Measurements from ENCODE around the gene SERINC5. TPM values are rescaled to one million over a fixed set of nuclear protein-coding genes. Genes with fewer than 3 reads are reported as not detected.
A peak's percentile ranks its signal among the peaks of the same experiment; 100 is the strongest.

Gene SERINC5
- total RNA-seq, 1 donor from 2014 or later = 12.9 TPM

DNA sequence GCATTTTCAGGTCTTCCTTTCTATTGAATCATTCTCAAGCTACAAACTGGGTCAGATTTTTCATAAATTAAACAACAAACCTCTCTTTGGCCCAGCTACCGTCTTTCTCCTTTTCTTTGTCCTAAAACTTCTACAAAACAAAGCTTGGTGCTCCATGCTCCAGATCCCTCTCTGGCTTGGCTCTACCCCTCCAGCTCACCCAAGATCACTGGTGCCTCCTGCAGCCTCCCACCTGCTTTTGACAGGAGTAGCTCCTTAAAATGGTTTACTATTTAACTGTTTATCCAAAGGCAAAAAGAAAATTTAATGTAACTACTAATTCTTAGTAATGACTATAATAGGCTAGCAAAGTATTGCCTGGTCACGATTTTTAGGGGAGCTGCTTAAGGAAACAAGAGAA is 10.7 kb upstream of the SERINC5 start:
- no peak for DNase-seq (ENCODE audit: low read depth)
- no peak overlapping the region for H3K4me3 ChIP-seq (ENCODE audit: low read depth, low read length)
- H3K36me3 ChIP-seq (ENCODE audit: control insufficient read depth, insufficient read depth, low read length) = no peaks in the 10 kb centered on the region
- no peaks in the 10 kb centered on the region for H3K27me3 ChIP-seq (ENCODE audit: control insufficient read depth, insufficient read depth, low read length)
- TF ChIP-seq, protein P1, sequence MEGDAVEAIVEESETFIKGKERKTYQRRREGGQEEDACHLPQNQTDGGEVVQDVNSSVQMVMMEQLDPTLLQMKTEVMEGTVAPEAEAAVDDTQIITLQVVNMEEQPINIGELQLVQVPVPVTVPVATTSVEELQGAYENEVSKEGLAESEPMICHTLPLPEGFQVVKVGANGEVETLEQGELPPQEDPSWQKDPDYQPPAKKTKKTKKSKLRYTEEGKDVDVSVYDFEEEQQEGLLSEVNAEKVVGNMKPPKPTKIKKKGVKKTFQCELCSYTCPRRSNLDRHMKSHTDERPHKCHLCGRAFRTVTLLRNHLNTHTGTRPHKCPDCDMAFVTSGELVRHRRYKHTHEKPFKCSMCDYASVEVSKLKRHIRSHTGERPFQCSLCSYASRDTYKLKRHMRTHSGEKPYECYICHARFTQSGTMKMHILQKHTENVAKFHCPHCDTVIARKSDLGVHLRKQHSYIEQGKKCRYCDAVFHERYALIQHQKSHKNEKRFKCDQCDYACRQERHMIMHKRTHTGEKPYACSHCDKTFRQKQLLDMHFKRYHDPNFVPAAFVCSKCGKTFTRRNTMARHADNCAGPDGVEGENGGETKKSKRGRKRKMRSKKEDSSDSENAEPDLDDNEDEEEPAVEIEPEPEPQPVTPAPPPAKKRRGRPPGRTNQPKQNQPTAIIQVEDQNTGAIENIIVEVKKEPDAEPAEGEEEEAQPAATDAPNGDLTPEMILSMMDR (IDR thresholded peaks at IDR 0.05; ENCODE audit: insufficient read depth, low read length, poor library complexity, severe bottlenecking) = no peak

DNA sequence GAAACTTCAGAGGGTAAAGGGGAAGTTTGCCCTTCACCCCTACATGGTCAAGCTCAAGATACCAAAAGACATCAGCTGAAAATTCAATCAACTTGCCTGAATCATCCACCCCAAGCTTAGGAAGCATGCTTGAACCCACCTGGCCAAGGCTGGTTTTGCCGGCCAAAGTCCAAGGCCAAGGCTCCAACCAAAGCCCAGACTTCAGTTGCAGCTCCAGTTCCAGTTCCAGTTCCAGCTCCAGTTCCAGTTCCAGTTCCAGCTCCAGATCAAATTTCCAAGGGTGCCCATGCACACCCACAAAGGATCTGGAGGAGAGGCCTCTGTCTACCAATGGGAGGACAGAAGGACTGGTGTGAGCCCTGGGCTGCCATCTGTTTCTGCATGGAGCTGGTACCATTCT is 4.6 kb upstream of the SERINC5 start:
- TF ChIP-seq, protein P1 (IDR thresholded peaks at IDR 0.05; ENCODE audit: insufficient read depth, low read length, poor library complexity, severe bottlenecking) = no peak
- H3K4me3 ChIP-seq (ENCODE audit: low read depth, low read length) = no peak overlapping the region
- DNase-seq (ENCODE audit: low read depth) = no peak
- no peaks in the 10 kb centered on the region for H3K36me3 ChIP-seq (ENCODE audit: control insufficient read depth, insufficient read depth, low read length)
- H3K27me3 ChIP-seq (ENCODE audit: control insufficient read depth, insufficient read depth, low read length) = no peaks in the 10 kb centered on the region

DNA sequence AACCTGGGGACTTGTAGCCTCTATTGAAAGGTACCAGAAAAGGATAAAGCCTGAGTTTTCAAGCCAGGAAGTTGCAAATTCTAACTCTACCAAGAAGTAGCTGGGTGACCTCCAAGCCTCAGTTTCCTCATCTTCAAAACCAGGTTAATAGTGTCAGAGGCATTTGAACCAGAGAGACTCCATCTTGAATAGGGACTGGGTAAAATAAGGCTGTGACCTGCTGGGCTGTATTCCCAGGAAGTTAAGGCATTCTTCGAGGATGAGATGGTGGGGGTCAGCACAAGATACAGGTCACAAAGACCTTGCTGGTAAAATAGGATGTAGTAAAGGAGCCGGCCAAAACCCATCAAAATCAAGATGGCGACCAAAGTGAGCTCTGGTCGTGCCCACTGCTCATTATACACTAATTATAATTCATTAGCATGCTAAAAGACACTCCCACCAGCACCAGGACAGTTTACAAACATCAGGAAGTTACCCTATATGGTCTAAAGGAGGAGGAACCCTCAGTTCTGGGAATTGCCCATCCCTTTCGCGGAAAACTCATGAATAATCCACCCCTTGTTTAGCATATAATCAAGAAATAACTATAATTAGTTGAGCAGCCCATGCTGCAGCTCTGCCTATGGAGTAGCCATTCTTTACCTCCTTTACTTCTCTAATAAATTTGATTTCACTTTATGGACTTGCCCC is 3.8 kb upstream of the SERINC5 start:
- Histone ChIP-seq H3K27me3 (ENCODE audit: control insufficient read depth, insufficient read depth, low read length) (no peaks in the 10 kb centered on the region), H3K36me3 (ENCODE audit: control insufficient read depth, insufficient read depth, low read length) (no peaks in the 10 kb centered on the region), H3K4me3 (ENCODE audit: low read depth, low read length) (no peak overlapping the region)
- DNase-seq (ENCODE audit: low read depth) = no peak
- TF ChIP-seq, protein P1 (IDR thresholded peaks at IDR 0.05; ENCODE audit: insufficient read depth, low read length, poor library complexity, severe bottlenecking) = no peak

DNA sequence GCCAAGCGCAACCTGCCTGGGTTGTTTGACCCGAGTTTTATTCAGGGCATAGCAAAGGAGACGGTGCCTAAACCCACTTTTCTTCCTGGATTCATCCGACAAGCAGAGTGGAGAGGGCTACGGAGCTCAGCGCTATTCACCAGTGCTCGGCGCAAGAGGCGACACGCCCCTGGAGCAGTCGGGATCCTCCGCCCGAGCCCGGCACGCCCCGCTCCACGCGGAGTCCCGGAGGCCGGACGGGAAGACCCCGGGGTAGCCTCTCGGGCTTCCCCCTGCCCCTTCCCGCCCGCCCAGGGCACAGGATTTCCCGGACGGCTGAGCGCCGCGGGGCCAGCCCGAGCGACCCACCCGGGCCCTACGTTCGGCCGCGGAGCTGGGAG is 427 bp downstream of the SERINC5 start:
- H3K36me3 ChIP-seq (ENCODE audit: control insufficient read depth, insufficient read depth, low read length) = no peaks in the 10 kb centered on the region
- TF ChIP-seq, protein P1 (IDR thresholded peaks at IDR 0.05; ENCODE audit: insufficient read depth, low read length, poor library complexity, severe bottlenecking) = no peak
- no peak for DNase-seq (ENCODE audit: low read depth)

DNA sequence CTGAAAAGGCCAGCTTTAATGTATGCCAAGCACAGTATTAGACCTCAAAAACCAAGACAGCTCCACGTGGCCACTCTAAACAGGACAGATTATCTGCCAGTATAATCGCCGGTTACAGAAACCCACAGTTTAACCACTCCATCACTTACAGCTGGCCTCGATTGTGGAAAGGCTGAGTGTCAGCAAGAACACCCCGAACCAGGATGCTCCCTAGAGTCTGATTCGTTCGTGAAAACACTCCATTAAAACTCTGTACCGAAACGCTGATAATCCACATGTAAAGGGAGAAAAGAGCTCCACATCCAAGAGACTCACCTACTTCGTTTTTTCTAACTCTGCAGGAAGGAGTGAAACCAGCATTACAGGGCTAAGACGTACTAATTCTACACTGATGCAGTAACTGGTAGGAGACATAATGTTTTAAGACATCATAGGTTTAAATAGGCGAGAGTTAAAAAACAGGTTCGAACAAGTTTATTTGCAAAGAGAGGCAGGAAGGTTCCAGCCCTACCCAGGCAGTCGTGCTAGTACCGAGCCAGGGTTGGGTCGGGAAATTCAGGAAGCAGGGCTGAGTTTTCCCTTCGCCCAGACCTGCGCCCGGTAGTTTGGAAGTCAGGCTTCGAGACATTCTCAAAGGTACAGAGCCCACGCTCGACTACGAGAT is 949 bp downstream of the SERINC5 start:
- TF ChIP-seq, protein P1 (IDR thresholded peaks at IDR 0.05; ENCODE audit: insufficient read depth, low read length, poor library complexity, severe bottlenecking) = no peak
- Histone ChIP-seq H3K27me3 (ENCODE audit: control insufficient read depth, insufficient read depth, low read length) (no peaks in the 10 kb centered on the region), H3K4me3 (ENCODE audit: low read depth, low read length) (peak overlapping the region; percentile 65), H3K36me3 (ENCODE audit: control insufficient read depth, insufficient read depth, low read length) (no peaks in the 10 kb centered on the region)
- DNase-seq (ENCODE audit: low read depth) = no peak

More for the DNA sequence above, 427 bp downstream of the SERINC5 start:
- H3K4me3 ChIP-seq (ENCODE audit: low read depth, low read length) = peak overlapping the region; percentile 65
- no peaks in the 10 kb centered on the region for H3K27me3 ChIP-seq (ENCODE audit: control insufficient read depth, insufficient read depth, low read length)

Data from kidney epithelial cell (primary cell).